DOHH2 (cell line): ENCODE measurements around the gene BCO2.

Experiments
- H3F3A ChIP-seq: fragments of 200-600 bp; sonication (generic), shearing (Covaris generic); 2 replicates; pipeline ENCODE4 v1.6.0; 2016; ENCODE audit warnings: antibody characterized with exemption, mild to moderate bottlenecking; ENCODE audit not compliant: control insufficient read depth, insufficient read depth
- H3K27ac ChIP-seq: fragments of 200-600 bp; sonication (generic); 2 replicates; pipeline ENCODE4 v1.5.1; 2014; ENCODE audit warnings: low read depth, mild to moderate bottlenecking, low read length, moderate library complexity
- H3K27me3 ChIP-seq: fragments of 200-600 bp; sonication (generic); 2 replicates; pipeline ENCODE4 v1.6.1; 2014; ENCODE audit warnings: mild to moderate bottlenecking, low read length, mixed read lengths; ENCODE audit not compliant: control insufficient read depth
- H3K36me3 ChIP-seq: fragments of 200-600 bp; sonication (generic); 2 replicates; pipeline ENCODE4 v1.6.1; 2014; ENCODE audit warnings: mild to moderate bottlenecking, low read length, moderate library complexity, mixed read lengths; ENCODE audit not compliant: control insufficient read depth
- H3K4me1 ChIP-seq: fragments of 200-600 bp; sonication (generic); 2 replicates; pipeline ENCODE4 v1.6.1; 2014; ENCODE audit warnings: mild to moderate bottlenecking, low read length, mixed read lengths; ENCODE audit not compliant: control insufficient read depth
- H3K4me2 ChIP-seq: fragments of 200-600 bp; sonication (generic); 2 replicates; pipeline ENCODE4 v1.6.0; 2014; ENCODE audit warnings: mild to moderate bottlenecking, low read length, moderate library complexity
- H3K4me3 ChIP-seq: fragments of 200-600 bp; sonication (generic); 2 replicates; pipeline ENCODE4 v1.5.1; 2014; ENCODE audit warnings: mild to moderate bottlenecking, low read length, mixed read lengths
- H3K79me2 ChIP-seq: fragments of 200-600 bp; sonication (generic); 2 replicates; pipeline ENCODE4 v1.6.1; 2014; ENCODE audit warnings: mild to moderate bottlenecking, low read length, mixed read lengths; ENCODE audit not compliant: control insufficient read depth
- H3K9me2 ChIP-seq: fragments of 200-600 bp; sonication (generic); replicated peaks from 2 replicates; pipeline ENCODE4 v1.6.1; 2014; ENCODE audit warnings: mild to moderate bottlenecking, low read length, mixed read lengths; ENCODE audit not compliant: control insufficient read depth
- H3K9me3 ChIP-seq: fragments of 200-600 bp; sonication (generic); 2 replicates; pipeline ENCODE4 v1.6.1; 2014; ENCODE audit warnings: antibody characterized with exemption, low read length, mixed read lengths; ENCODE audit not compliant: control insufficient read depth, insufficient read depth
- H4K20me1 ChIP-seq: fragments of 200-600 bp; sonication (generic); 2 replicates; pipeline ENCODE4 v1.6.0; 2014; ENCODE audit warnings: low read depth, mild to moderate bottlenecking, antibody characterized with exemption, low read length, moderate library complexity; ENCODE audit not compliant: control insufficient read depth, insufficient read depth
- EZH2phosphoT487 ChIP-seq: fragments of 200-600 bp; sonication (generic); IDR thresholded peaks from 2 replicates; pipeline ENCODE4 v1.6.1; 2017; ENCODE audit warnings: borderline replicate concordance, mild to moderate bottlenecking, antibody characterized with exemption, low read length, moderate library complexity, mixed read lengths
- TF ChIP-seq, protein P1 (sequence below): fragments of 200-600 bp; sonication (generic); IDR thresholded peaks from one replicate; pipeline ENCODE4 v1.5.1; 2014; ENCODE audit warnings: antibody characterized with exemption, mild to moderate bottlenecking, low read depth, low read length; ENCODE audit not compliant: poor library complexity, severe bottlenecking

The BCO2 gene

DNA sequence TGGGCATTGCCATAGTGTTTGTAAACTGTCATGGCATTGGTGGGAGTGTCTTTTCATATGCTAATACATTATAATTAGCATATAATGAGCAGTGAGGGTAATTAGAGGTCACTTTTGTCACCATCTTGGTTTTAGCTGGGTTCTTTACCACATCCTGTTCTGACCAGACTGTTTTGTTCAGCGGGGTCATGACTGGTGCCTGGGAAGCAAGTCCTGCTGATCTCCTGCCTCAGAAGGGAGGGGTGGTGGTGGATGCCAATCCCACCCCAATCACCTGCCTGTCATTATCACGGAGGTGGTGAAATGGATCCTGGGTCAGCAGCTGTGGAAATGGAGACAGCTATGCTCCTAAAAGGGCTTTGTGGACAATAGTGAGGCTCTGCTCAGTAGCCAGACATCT, 42.6 kb upstream of the BCO2 start:
- no peak overlapping the region for H3K4me2 ChIP-seq
- H3K27ac ChIP-seq, result no peak overlapping the region
- TF ChIP-seq, protein P1, sequence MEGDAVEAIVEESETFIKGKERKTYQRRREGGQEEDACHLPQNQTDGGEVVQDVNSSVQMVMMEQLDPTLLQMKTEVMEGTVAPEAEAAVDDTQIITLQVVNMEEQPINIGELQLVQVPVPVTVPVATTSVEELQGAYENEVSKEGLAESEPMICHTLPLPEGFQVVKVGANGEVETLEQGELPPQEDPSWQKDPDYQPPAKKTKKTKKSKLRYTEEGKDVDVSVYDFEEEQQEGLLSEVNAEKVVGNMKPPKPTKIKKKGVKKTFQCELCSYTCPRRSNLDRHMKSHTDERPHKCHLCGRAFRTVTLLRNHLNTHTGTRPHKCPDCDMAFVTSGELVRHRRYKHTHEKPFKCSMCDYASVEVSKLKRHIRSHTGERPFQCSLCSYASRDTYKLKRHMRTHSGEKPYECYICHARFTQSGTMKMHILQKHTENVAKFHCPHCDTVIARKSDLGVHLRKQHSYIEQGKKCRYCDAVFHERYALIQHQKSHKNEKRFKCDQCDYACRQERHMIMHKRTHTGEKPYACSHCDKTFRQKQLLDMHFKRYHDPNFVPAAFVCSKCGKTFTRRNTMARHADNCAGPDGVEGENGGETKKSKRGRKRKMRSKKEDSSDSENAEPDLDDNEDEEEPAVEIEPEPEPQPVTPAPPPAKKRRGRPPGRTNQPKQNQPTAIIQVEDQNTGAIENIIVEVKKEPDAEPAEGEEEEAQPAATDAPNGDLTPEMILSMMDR, result no peak
- no peak for TF ChIP-seq EZH2phosphoT487

GRCh38 chr11:112134473-112134872, 40.8 kb upstream of the BCO2 start:
- no peaks in the 10 kb centered on the region for H3K36me3 ChIP-seq
- TF ChIP-seq, protein P1, result no peak
- TF ChIP-seq EZH2phosphoT487, result no peak

More for the DNA sequence above, 42.6 kb upstream of the BCO2 start:
- Histone ChIP-seq H3K36me3 (no peaks in the 10 kb centered on the region), H3K9me3 (no peaks in the 10 kb centered on the region), H3K4me1 (no peaks in the 10 kb centered on the region), H3K79me2 (no peaks in the 10 kb centered on the region), H3K9me2 (no peaks in the 10 kb centered on the region), H3F3A (no peaks in the 10 kb centered on the region), H4K20me1 (no peaks in the 10 kb centered on the region), H3K27me3 (no peaks in the 10 kb centered on the region), H3K4me3 (no peak overlapping the region)

GRCh38 chr11:112143597-112143996, 31.7 kb upstream of the BCO2 start:
- TF ChIP-seq, protein P1, result no peak
- no peak for TF ChIP-seq EZH2phosphoT487
- no peaks in the 10 kb centered on the region for H3K36me3 ChIP-seq
- no peaks in the 10 kb centered on the region for H3K4me1 ChIP-seq

More at GRCh38 chr11:112134473-112134872, 40.8 kb upstream of the BCO2 start:
- Histone ChIP-seq H3K27me3 (no peaks in the 10 kb centered on the region), H3K4me3 (no peak overlapping the region), H3K9me2 (no peaks in the 10 kb centered on the region), H3K4me1 (no peaks in the 10 kb centered on the region), H3K27ac (no peak overlapping the region), H4K20me1 (no peaks in the 10 kb centered on the region), H3F3A (no peaks in the 10 kb centered on the region), H3K9me3 (no peaks in the 10 kb centered on the region), H3K4me2 (no peak overlapping the region), H3K79me2 (no peaks in the 10 kb centered on the region)

DNA sequence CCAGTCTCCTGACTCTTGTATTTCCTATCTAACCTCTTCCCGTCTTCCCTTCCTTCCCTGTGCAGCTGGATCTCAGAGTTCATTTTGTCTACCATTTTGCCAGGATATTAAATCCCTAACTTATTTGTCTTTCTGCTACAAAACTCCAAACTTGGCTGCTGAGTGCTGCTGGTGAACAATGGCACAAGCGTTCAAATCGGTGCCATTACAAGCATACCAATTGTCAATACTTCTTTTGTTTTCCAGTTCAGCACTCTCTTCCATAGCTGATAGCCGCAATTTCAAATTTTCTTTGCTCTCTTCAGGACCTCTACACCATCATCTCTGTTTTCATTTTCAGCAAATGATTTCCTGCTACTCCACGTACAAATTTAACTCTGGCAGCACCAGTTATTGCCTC, 24.8 kb upstream of the BCO2 start:
- H4K20me1 ChIP-seq, result no peaks in the 10 kb centered on the region
- H3K27ac ChIP-seq, result no peak overlapping the region
- H3K79me2 ChIP-seq, result no peaks in the 10 kb centered on the region
- H3K9me3 ChIP-seq, result no peaks in the 10 kb centered on the region
- no peak overlapping the region for H3K4me2 ChIP-seq
- H3K4me3 ChIP-seq, result no peak overlapping the region
- H3K36me3 ChIP-seq, result no peaks in the 10 kb centered on the region
- peaks cover 3% of the 10 kb centered on the region; the same call in 1 of the 2 replicates for H3K27me3 ChIP-seq
- no peaks in the 10 kb centered on the region for H3K4me1 ChIP-seq
- no peak for TF ChIP-seq EZH2phosphoT487
- TF ChIP-seq, protein P1, result no peak
- no peaks in the 10 kb centered on the region for H3K9me2 ChIP-seq
- no peaks in the 10 kb centered on the region for H3F3A ChIP-seq

More at GRCh38 chr11:112143597-112143996, 31.7 kb upstream of the BCO2 start:
- H3F3A ChIP-seq, result no peaks in the 10 kb centered on the region
- no peaks in the 10 kb centered on the region; the same call in 1 of the 2 replicates for H3K9me3 ChIP-seq
- H3K9me2 ChIP-seq, result no peaks in the 10 kb centered on the region
- no peak overlapping the region for H3K27ac ChIP-seq
- no peak overlapping the region for H3K4me2 ChIP-seq
- no peak overlapping the region for H3K4me3 ChIP-seq
- H3K79me2 ChIP-seq, result no peaks in the 10 kb centered on the region
- no peaks in the 10 kb centered on the region for H4K20me1 ChIP-seq
- no peaks in the 10 kb centered on the region for H3K27me3 ChIP-seq
